HG03457 (cell line): ENCODE measurements around the gene C2orf80.
"Not testable (repeated sequence)": the region's sequence is repeated elsewhere in the genome, so short reads cannot be mapped to it uniquely, and the experiment has no call there.

ENCODE experiments used
- ATAC-seq: cut with Tn5 transposase; IDR thresholded peaks from one replicate; pipeline ENCODE4 v1.9.1; 2021; ENCODE audit warnings: moderate number of reproducible peaks; ENCODE audit not compliant: unreplicated experiment

C2orf80 gene

DNA sequence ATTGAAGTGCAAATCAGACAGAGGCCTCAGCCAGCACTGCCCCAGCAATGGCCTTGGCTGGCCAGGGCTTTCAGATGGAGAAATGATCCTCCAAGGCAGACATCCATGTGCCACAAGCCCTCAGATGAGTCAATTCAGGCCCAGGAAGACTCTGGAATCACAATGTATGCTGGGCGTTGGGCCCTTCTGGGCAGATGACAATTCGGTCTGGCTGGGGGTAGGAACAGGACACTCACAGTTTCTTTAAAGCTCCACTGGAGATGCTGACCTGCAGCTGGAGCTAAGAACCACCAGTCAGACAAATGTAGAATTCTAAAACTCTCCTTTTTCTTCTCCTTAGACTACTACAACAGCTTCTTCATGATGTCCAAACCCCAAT lies 53.1 kb downstream of the C2orf80 start:
- no peak for ATAC-seq

- ATAC-seq, result no peak
Observed at GRCh38 chr2:208135794-208136715, 53.8 kb downstream of the C2orf80 start.

DNA sequence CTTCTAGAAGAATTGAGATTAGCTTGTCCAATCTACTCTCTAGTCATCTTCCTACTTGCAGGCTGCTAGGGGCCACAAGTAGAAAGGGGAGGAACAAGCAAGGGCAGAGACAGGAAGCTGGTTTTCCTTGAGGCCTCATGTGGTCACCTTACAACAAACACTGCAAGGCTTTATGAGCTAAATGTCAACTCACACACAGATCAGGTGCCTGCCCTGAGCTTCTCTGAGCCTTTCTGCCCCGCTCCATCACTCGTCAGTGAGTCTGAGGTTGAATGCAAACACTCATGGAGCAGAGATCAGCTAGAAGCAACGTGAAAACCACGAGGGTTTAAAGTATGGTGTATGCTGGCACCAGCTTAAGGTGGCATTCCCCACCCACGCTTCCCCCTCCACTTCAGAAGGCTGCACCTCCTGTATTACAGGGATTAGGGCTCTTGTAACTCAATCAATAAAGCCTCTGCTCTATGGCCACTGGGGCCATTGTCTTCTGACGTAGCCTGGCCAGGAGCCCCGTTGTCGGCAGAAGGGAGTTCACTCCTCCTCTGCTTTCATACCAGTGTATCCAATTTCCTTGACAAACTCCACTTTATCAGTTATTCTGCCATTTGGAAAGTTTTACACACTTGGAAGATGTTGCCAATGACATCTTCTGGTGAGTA lies 54.8 kb downstream of the C2orf80 start:
- no peak for ATAC-seq

GRCh38 chr2:208130712-208131110 lies 59.1 kb downstream of the C2orf80 start:
- no peak for ATAC-seq

GRCh38 chr2:208129744-208130711 lies 59.8 kb downstream of the C2orf80 start, which contains the start of gene CRYGC:
Gene CRYGC (minus strand): TSS chr2:208129828. CDS start chr2:208129792, 36 bp downstream.
- no peak for ATAC-seq

GRCh38 chr2:208128136-208128535 lies 61.7 kb downstream of the C2orf80 start:
- no peak for ATAC-seq

GRCh38 chr2:208127090-208127489 lies 62.7 kb downstream of the C2orf80 start:
- ATAC-seq, result no peak

GRCh38 chr2:208125251-208125650 lies 64.6 kb downstream of the C2orf80 start:
- no peak for ATAC-seq

- ATAC-seq, result not testable (repeated sequence)
Observed at GRCh38 chr2:208124013-208124715, 65.7 kb downstream of the C2orf80 start, which contains the start of gene CRYGD. Gene CRYGD (minus strand): TSS chr2:208124524. CDS start chr2:208124473, 51 bp downstream.

DNA sequence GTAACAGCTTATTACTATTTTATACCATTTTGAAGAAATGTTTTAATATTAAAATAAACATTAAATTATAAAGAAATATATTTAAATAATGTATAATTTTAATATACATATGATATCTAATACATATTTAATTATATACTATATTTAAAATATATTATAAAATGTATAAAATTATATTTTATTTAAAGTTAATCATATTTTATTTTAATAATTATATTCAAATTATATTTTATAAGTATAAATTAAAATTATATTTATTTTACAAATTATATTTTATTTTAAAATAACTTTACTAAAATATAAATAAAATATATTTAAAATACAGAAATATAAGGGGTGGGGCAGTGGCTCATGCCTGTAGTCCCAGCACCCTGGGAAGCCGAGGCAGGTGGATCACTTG lies 67.6 kb downstream of the C2orf80 start:
- no peak for ATAC-seq

DNA sequence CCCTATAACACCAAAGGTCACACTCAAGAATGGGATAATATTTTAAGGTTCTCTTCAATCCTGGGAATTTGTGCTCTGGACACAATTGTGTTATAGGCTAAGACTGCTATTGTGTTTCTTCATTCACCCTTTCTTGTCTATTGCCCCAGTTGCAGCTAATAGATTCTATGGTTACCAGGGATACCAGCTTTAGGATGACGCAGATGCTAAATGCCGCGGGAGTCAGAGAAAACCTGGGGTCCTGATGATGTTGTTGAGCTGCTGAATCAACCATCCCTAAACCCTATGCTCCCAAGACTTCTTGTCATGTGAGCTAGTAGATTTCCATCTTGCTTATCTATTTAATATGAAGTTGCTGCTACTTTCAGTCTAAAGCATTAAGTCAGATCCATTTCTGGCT lies 70.9 kb downstream of the C2orf80 start:
- no peak for ATAC-seq

GRCh38 chr2:208117390-208117789 lies 72.4 kb downstream of the C2orf80 start:
- not testable (repeated sequence) for ATAC-seq
